GM19468 (cell line): ENCODE results near the gene SLC39A7.

ENCODE experiments used
- ATAC-seq: cut with Tn5 transposase; IDR thresholded peaks from one replicate; pipeline ENCODE4 v1.9.1; 2021; ENCODE audit warnings: mild to moderate bottlenecking, moderate library complexity, moderate number of reproducible peaks; ENCODE audit not compliant: unreplicated experiment; ENCODE audit errors: extremely low read depth

SLC39A7 gene

GRCh38 chr6:33200219-33201146 is at the start of gene SLC39A7, which contains the start of gene RXRB:
SLC39A7 (plus strand) TSS chr6:33200867; CDS start chr6:33201246, 379 bp downstream.
RXRB (minus strand) TSS chr6:33200665; CDS start chr6:33200476, 189 bp downstream.
- no peak for ATAC-seq

DNA sequence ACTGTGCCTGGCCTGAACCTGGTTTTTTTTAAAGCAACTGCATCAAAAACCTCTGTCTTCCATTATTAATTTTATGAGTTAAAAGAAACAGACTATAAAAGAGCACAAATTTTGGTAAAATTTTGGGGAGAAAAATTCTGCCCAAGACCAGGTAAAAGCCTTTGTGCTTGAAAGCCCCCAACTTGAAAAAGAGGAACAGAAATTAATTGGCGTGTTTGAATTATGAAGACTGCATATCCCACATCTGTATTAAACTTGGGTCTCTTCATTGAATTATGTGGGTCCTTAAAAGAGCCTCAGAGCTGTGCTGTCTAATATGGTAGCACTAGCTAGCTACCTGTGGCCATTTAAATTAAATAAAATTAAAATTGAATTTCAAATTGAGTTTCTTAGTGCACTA is 49.6 kb upstream of the SLC39A7 start:
- ATAC-seq = no peak

DNA sequence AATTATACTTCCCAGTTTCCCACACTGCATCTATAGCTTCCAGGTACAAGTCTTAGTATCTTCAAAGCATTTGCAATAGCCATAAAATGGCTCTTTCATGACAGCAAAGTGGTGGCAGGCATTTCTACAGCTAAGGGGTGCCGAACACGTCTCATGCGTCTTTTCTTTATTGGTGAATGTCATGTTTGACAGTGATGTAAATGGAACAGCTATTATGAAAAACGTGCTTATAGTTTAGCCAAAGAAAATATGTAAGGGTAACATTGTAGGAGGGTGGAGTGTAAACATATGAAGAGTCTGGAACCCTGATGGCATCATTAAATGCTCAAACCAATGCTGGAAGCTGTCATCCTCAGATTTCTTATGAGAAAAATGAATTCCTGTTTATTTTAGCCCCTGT is 46.3 kb upstream of the SLC39A7 start:
- ATAC-seq = no peak

- no peak for ATAC-seq
Measured at GRCh38 chr6:33156561-33156960, 44.1 kb upstream of the SLC39A7 start.

DNA sequence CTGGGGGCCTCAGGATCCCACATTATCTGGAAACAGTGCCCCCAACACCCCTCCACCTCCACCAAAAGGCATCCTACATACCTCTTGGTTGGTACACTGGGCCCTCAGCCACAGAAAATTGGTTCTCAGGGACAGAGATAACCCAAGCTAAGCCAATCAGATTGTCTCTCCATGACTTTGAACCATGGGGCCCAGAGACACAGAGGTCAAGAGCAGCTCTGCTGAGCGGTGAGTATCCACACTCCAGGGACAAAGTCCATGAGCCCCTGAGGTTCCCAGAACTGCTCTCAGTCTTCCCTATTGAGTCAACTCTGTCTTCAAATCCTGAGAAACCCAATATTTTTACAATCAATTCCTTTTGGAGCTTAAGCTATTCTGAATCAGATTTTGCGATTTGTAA is 43.7 kb upstream of the SLC39A7 start:
- no peak for ATAC-seq

- ATAC-seq = no peak
Measured at GRCh38 chr6:33160096-33160495, 40.6 kb upstream of the SLC39A7 start.

- ATAC-seq = no peak
Measured at GRCh38 chr6:33160728-33161344, 39.8 kb upstream of the SLC39A7 start.

DNA sequence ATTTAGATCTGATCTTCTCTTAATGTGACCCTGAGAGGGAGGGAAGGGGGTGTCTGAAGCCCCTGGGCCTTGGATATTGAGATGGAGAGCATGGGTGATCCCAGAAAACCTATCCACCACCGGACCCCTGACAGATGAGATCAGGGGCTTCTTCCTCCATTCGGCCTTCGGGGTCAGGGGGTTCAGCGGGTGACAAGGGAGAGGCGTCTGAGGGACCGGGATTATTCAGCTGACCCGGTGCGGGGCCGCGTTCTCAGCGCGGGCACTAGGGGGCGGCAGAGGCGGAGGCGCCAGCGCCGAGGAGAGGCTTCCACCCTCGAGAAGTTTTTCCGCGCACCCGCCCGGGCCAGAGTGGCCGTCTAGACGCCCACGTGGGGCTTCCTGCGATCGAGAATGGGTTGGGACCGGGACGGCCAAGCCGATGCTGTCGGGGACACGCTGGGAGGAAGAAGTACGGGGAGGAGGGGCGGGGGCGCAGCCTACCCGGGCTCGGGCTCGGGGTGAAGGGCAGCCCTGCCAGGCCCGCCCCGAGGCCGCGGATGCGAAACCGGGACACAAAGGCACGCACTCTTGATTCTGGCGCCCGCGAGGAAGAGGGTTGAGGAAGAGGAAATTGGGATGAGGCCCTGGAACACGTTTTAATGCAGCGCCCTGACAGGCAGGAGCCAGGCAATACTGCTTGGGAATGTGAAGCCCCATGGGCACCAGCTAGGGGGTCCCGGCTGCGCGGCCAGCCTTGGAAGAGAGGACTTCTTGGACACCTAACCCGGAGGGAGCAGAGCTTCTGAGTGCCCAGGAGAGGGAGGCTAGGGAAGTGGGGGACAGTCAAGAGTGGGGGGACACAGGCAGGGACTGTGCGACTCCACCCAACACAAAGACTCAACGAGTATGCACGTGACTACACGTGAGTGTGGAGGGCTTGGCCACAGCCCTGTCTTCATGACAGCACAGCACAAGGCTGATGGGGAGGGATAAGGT is 39.0 kb upstream of the SLC39A7 start:
- no peak for ATAC-seq

GRCh38 chr6:33163540-33163939 is 37.1 kb upstream of the SLC39A7 start:
- no peak for ATAC-seq

GRCh38 chr6:33164176-33164575 is 36.5 kb upstream of the SLC39A7 start:
- no peak for ATAC-seq

DNA sequence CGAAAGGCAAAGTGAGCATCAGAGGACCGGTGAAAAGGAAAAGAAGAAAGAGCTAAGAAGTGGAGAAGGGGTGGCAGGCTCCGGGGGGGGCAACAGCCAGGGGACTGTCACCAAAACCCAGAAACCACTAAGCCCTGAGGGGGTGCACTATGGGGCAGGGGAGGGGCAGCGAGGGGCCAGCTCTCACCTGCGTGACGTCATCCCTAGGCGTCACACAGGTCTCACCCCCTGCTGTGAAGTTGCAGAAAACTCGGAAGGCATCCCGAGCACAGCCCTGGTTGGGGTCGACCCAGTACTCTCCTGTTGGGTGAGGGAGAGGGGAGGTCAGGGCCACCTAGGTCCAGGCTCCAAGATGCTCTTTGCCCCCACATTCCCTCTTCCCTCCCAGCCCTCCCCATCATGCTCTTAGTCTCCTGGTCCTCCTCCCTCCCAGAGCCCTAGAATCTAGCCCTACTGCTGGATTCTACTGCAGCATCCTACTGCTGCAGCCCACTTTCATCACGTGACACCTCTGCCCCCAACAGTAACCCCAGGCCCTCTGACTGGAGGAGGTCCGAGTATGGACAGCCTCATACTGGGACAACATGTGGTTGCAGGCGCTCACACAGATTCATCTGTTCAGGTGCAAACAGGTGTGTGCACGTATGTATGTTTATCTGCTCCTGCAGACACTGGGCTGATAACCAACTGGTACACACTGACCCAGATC is 35.8 kb upstream of the SLC39A7 start:
- no peak for ATAC-seq

- no peak for ATAC-seq
Measured at GRCh38 chr6:33165581-33166258, 34.9 kb upstream of the SLC39A7 start.

- ATAC-seq = no peak
Measured at GRCh38 chr6:33166363-33166762, 34.3 kb upstream of the SLC39A7 start.

DNA sequence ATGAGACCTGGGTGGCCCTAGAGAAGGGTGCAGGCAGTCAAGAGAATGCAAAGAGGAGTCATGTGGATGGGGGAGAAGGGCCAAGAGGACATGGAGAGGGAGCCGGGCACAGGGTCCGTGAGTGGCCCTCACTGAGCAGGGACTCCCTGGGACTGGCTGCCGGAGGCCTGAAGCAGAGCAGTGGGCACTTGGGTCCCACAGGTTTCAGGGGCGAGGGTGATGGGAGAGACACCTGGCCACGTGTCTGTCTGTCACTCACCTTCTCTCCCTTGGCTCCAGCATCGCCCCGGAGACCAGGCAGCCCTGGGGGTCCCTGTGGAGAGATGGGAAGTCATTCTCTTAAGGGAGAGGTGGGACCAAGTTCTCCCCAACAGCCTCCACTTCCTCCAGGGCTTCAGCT is 33.9 kb upstream of the SLC39A7 start:
- ATAC-seq = no peak

DNA sequence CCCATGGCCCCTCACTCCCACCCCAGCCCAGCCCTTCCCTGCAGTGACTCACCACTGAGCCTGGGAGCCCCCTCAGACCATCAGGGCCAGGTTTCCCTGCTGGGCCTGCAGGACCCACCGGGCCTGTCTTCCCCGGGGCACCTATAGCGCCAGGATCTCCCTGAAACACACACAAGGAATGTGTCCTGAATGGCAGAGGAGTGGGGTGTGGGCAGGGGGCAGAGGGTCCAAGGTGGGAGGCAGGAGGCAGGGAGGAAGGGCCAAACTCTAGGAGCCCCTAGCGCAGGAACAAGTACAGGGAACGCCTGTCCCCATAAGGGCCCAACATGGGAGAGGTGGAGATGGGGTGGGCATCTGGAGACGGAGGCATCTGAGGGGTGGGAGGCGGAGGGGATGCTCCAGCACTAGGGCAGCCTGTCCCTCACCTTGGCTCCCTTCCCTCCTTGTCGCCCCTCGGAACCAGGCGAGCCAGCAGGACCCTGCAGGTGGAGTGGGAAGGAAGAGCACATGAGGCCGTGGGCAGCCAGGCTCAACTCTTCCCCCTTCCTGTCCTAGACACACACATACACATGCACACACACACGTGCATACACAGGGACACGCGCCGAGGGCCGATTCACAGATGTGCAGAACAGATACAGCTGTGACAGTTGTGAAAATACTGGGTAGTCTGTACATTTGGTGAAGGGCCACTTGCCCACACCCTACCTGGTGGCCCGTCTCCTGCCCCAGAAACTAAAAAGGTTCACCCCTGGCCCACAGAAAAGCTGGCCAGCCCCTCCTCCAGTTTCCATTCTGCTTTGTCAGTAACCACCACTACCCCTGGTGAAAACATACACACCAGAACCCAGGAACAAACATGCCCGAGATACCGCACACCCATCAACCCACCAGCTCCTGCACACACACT is 33.0 kb upstream of the SLC39A7 start:
- ATAC-seq = no peak

GRCh38 chr6:33168284-33168601 is 32.4 kb upstream of the SLC39A7 start:
- no peak for ATAC-seq

- ATAC-seq = no peak
Measured at GRCh38 chr6:33168639-33169038, 32.0 kb upstream of the SLC39A7 start.
